Stimulated activated CD4-positive, alpha-beta T cell treated with anti-CD3 and anti-CD28 coated beads, Interleukin-2, amount 100 ng/mL, for 24 hours (primary cell): ENCODE data around the gene SIRT2.
"Not testable (repeated sequence)": the region's sequence is repeated elsewhere in the genome, so short reads cannot be mapped to it uniquely, and the experiment has no call there.

Experiments
- DNase-seq, 2 donors: peaks; one replicate each; pipeline ENCODE4 v3.0.0-alpha.2; 2020

The SIRT2 gene

DNA sequence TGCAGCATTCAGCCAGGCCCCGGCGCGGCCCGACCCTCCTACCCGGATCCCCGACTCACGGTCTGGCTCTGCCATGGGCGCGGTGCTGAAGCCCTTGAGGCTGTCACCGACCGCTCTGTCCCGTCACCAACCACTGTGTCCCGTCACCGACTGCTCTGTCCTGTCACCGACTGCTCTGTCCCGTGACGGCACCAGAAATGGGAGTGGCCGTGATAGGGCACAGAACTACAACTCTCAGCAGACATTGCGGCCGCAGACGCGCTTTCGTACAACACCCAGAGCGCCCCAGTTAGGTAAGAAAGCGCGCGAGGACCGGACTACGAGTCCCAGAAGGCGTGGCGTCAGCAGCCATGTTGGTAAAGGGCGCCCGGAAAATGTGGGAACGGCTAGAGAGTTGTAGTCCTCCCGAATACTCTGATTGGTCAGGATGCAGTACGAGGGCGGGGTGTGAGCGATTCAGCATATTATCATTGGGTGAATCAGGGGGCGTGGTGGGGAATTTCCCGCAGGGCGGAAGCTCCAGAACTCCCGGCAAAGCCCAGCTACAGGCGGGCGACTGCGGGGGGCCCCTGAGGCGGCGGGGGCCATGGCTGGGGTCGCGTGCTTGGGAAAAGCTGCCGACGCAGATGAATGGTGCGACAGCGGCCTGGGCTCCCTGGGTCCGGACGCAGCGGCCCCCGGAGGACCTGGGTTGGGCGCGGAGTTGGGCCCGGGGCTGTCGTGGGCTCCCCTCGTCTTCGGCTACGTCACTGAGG is at the start of gene SIRT2, which contains the start of gene NFKBIB:
TSS of gene SIRT2 (minus strand) at position 172 of the 755 bp plus-strand sequence. CDS start at position 75, 97 bp downstream.
TSS of gene NFKBIB (plus strand) at position 523 of the 755 bp plus-strand sequence. CDS start at position 587, 64 bp downstream.
- peak; percentile 98 to 99 for DNase-seq

DNA sequence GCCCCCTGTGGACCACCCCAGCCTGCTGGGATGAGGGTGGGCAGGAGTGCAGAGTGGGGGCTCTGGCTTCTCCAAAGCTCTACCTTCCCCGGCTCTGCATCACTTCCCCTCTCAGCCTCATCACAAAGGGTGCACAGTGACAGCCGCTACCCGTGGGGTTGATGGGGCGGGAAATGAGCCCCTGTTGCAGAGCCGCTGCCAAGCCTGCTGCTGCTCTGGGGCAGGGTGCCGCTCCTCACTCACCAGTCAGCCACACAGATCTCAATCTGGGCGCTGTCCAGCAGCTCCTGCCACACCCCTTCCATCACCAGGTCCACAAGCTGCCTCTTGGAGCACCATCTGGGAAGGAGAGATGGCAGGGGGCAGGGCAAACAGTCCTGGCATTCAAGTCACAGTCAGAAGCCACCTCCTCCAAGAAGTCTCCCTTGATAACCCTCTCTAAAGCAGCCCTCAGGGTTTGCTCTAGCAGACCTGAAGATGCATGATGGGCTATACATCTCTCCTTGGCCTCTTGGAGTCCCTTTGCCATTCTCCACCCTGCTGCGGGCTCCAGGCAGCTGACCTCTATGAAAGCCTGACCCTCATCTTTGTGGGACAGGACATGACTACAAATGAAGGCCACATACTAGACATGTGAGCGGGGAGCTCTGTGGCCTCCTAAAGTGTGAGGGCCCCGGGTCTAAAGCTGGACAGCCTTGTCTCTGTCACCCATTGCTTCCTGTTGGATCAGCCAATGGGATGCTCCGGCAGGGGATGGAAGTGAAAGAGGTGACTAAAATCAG is 47.0 kb upstream of the SIRT2 start:
- DNase-seq: no peak

DNA sequence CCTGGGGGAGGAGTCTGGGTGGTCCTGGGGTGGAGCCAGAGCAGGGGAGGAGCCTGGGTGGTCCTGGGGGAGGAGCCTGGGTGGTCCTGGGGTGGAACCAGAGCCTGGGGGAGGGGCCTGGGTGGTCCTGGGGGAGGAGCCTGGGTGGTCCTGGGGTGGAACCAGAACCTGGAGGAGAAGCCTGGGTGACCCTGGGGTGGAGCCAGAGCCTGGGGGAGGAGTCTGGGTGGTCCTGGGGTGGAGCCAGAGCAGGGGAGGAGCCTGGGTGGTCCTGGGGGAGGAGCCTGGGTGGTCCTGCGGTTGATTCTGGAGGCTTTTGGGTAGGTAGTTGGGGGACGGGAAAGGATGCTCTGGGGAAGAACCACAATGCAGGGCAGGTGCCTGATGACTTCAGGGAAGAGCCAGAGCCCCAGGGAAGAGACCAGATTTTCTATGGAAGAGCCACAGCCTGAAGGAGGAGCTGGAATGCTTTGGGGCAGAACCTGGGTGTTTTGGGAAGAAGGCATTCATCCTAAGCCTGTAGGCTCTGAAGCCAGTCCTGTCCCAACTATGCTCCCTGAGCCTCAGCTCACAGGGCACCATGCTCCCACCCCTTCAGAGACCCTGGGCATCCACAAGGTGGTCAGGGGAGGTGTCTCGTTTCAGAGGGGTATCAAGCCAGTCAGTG is 46.3 kb upstream of the SIRT2 start:
- no peak for DNase-seq

DNA sequence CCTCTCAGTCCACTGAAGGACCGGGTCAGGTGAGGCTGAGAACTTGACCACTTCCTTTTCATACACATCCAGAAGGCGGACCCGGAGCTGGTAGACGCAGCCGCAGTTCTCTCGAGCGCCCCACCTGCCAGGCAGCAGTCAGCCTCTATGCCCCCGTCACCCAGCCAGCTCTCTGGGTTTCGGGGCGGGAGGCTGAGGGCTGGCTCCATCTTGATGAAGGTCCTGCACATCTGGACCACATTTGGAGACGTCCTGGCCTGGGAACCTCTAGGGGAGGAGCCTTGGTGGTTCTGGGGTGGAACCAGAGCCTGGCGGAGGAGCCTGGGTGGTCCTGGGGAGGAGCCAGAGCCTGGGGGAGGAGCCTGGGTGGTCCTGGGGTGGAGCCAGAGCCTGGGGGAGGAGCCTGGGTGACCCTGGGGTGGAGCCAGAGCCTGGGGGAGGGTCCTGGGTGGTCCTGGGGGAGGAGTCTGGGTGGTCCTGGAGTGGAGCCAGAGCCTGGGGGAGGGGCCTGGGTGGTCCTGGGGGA is 45.6 kb upstream of the SIRT2 start:
- DNase-seq: no peak

DNA sequence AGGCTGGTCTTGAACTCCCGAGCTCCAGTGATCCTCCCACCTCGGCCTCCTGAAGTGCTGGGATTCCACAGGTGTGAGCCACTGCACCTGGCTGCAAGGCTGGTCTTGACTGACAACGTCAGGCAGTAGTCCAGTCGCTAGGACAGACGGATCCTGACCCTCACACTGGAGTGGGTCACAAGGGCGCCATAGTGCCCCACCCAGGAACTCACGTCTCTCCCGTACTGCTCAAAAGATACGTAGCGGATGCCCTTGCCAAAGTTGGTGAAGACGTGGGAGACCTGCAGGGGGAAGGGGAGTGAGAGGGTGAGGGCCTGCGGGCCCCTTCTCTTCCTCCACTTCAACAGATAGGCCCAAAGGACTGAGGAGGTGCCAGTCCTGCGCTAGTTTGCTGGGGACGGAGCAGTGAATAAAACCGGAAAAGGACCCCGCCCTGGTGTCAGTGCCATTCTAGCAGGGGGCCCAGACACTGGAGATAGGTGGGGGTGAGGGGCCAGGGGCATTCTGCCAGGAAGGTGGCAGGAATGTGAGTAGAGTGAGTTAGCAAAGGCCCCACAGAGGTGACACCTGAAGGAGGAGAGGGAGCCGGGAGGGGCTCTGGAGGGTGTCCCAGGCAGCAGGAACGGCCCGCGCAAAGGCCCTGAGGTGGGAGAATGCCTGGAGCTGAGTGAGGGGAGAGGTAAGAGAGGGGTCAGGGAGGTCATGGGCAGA is 43.2 kb upstream of the SIRT2 start:
- no peak for DNase-seq

DNA sequence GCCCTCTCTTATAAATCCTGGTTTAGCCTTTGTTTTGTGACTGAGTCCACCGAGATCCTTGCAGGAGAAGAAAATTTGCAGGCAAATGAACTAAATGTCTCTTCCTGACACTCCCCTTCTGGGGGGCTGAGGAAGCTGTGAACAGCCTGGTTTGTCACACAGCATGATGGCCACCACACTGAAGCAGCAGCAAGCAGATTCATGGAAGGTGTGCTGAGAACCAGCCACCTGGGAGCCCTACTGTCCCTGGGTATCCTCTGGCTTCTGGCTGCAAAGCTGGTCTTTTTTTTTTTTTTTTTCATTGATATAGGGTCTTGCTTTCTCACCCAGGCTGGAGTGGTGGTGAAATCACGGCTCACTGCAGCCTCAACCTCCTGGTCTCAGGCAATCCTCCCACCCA is 42.6 kb upstream of the SIRT2 start:
- no peak for DNase-seq

DNA sequence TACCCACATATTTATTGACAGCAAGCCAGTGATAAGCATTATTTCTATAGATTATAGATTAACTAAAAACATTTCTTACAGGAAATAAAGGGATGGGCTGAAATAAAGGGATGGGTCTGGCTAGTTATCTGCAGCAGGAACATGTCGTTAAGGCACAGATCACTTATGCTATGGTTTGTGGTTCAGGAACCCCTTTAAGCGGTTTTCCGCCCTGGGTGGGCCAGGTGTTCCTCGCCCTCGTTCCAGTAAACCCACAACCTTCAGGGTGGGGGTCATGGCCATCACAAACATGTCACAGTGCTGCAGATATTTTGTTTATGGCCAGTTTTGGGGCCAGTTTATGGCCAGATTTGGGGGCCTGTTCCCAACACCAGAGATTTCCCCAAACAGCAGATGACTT is 42.0 kb upstream of the SIRT2 start:
- DNase-seq: not testable (repeated sequence)

DNA sequence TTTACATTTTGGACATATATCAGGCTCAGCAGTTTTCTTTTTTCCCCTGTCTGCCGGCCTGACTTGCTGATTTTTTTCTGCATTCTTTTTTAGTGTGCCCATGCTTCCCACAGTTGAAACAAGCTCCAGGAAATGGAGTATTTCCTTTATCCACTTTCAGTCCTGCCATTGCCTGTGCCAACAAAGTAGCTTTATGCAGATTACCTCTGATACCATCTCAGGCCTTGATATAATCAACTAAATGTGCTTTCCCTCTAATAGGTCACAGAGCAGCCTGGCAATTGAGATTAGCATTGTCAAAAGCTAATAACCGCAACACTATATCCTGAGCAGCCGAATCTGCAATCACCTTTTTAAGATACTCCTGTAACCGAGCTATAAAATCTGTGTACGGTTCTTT is 40.5 kb upstream of the SIRT2 start:
- DNase-seq: no peak

DNA sequence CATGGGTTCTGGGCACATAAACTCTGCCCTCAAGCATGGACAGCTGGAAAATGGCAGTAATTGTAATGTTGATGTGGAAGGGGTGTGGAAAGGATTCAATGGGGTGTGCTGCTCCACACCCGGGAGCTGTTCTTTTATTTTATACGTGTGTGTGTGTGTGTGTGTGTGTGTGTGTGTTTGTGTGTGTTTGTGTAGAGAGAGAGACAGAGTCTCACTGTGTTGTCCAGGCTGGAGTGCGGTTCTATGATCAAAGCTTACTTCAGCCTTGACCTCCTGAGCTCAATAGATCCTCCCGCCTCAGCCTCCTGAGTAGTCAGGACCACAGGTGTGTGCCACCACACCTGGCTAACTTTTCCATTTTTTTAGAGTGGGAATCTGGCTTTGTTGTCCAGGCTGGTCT is 34.1 kb upstream of the SIRT2 start:
- no peak for DNase-seq

DNA sequence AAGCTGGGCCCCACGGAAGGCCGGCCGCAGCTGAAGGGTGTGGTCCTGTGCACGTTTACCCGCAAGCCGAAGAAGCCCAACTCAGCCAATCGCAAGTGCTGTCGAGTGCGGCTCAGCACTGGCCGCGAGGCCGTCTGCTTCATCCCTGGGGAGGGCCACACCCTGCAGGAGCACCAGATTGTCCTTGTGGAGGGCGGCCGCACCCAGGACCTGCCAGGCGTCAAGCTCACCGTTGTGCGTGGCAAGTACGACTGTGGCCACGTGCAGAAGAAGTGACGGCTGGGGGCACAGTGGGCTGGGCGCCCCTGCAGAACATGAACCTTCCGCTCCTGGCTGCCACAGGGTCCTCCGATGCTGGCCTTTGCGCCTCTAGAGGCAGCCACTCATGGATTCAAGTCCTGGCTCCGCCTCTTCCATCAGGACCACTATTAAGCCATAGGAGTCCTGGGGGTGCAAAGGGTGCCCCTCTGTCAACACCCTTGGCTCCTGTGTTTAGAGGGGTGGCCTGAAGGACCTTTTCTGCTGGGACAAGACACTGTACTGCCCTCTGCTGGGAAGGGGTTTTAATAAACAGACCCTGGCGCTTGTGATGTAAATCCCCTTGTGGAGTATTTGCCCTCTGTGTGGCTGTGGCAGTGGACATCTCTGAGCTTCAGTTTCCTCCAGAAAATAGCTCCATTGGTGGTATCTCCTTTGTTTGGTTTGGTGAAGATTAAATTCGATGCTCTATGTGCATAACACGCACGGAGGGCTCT is 33.2 kb upstream of the SIRT2 start:
- peak; percentile 31 to 47 for DNase-seq

DNA sequence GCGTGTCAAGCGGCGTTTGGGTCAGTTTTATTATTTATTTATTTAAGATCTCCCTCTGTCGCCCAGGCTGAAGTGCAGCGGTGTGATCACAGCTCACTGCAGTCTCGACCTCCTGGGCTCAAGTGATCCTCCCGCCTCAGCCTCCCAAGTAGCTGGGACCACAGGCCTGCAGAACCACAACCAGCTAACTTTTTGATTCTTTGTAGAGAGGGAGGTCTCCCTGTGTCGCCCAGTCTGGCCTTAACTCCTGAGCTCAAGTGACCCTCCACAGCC is 32.0 kb upstream of the SIRT2 start:
- DNase-seq: no peak

DNA sequence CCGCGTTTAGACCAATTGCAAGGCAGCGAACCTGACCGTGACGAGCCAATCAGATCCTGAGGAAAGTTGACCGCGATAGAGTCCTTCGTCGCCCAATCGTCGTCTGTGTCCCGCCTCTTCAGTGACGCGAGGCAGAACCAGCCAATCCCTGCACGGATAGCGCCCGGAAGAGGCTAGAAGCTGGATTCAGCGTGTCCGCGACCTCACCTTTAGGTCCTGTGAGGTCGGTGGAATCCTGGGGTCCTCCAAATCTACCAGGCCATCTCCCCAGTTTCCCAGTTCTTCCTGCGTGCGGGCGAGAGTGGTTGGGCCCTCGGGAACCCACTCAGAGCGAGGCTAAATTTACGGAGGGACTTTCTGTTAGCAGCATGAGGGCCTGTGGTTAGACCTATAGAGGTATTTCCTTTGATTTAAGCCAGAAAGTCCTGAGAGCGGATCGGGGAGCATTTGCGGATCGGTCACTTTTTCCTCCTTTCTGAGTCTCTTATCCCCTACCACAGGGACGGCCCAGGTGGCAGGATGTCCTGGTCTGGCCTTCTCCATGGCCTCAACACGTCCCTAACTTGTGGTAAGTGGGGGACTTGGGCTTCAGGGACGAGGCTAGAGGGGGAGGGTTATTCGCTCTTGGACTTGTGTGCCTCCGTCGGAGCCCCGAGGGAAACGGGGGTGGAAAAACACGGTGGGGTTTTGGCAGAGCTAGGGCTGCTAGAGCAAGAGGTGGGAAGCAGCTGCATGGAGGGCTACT is 31.5 kb upstream of the SIRT2 start, which contains the start of gene MRPS12:
TSS of gene MRPS12 (plus strand) at position 169 of the 745 bp plus-strand sequence. CDS start at position 520, 351 bp downstream.
- peak; percentile 98 for DNase-seq

DNA sequence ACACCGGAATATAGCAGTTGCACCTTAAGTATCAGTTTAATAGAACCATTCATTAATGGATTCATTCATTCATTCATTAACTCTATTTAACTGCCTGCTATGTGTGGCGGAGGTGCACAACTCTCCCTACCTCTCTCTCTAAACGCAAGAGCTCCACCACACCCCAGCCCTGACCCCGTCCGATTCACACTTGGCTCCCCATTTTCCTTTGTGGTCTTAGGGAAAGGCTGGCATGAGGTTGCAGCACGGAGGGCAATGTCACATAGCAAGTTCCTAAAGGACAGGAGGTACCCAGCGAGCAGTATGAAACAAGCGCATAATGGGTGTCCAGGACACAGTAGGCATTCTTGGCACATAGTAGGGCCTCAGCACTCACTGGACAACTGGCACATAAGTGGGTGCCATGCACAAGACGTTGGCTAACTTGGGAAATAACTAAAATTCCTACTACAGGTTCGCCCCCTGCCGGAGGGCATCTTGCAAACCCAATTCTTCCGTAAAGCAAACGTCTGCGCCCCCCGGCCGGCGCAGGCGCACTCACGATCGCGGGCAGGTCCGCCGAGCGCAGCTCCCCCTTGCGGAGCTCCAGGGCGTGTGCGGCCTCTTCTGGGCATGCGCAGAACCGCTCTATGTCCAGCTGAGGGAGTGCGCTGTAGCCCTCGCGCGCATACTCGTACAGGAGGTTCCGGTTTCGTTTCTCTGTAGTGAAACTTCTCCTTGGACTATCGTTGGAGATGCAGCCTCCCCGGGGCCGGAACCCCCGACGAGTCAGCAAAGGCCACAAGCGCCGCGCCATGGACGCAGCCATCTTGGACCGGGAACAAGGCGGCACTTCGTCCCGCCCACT is 30.7 kb upstream of the SIRT2 start, which contains the start of gene SARS2:
TSS of gene SARS2 (minus strand) at position 835 of the 847 bp plus-strand sequence. CDS start at position 808, 27 bp downstream.
- DNase-seq: peak; percentile 90 to 92

DNA sequence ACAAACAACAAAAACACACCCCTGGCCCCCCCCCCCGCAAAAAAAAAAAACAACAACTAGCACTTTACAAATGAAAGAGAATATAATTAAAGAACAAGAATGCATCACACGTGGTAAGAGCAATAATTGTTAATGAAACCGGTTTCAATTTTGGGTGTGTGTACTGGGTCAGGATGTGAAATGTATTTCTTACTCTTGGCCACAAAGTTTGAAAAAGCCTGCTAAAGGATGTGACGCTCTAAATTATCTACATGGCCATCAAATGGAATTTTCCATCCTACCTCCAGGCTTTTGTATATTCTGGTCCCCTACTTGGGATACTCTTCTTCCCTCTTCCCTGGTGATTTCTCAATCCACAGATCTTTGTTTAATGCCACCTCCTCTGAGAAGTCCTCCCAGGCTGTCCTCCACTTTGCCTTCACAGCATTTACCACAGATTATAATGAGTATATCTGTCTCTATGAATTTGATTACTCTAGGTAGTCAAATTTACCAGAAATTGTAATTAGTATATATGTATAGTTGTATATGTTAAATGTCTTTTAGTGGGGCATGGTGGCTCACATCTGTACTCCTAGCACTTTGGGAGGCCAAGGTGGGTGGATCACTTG is 29.1 kb upstream of the SIRT2 start:
- no peak for DNase-seq

DNA sequence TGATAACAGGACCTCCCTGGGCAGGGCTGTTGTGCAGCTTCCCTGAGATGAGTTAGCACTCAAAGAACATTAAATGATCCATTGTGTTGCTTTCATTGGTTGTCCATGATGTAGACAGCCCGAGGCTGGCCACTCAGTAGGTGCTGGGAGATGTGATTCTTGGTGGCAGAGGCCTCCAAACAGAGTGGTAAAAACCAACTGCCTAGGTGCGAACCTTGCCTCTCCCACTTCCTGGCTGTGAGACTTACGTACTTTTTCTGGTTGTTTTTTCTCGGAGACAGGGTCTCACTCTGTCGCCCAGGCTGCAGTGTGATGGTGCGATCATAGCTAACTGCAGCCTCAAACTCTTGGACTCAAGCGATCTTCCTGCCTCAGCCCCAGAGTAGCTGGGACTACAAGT is 25.0 kb upstream of the SIRT2 start:
- DNase-seq: no peak

DNA sequence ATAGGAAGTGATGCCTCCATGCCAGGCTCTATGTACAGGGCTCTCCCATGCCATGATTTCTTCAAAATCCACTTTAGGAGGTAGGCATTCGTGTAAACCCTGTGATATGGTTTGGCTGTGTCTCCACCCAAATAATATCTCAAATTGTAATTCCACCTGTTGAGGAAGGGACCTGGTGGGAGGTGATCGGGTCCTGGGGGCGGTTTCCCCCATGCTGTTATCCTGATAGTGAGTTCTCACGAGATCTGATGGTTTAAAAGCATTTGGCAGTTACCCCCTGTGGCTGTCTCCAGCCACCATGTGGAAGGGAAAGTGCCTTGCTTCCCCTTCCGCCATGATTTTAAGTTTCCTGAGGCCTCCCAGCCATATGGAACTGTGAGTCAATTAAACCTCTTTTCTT is 23.1 kb upstream of the SIRT2 start:
- no peak for DNase-seq

DNA sequence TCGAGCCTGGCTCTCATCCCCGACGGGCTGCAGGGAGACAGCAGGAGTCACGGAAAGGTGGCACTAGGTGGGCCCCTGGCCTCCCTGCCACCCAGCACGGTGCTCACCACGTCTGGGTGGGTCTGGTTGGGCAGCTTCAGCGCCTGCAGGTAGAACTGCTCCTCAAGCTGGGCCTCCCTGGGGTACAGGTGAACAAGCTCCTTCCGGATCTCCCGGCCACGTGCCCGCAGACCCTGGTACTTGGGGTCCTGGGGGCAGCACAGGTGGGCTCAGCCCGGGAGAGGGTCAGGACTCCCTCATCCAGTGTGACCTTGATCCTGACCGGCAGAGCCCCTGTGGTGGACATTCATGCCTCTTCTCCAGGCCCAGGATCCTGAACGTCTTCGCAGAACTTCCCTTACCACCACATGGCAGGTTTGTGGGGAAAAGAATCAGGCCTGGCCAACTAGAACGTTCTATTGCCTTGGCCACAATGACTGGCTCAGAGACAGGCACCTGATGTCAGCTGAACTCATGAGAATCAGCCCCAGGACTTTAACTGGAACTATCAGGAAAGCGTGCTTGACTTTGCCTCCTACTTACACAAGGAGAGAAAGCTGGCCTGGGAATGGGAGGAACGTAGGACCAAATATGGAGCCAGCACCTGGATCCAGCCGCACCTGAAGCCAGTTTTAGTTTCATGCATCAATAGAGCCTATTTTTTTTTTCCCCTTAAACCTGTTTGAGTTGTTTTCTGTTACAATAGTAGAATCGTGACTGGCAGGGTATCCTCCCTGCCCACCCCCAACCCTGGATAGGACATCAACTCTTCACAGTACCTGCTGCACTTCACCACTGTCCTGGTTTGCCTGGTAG is 22.2 kb upstream of the SIRT2 start:
- no peak for DNase-seq

DNA sequence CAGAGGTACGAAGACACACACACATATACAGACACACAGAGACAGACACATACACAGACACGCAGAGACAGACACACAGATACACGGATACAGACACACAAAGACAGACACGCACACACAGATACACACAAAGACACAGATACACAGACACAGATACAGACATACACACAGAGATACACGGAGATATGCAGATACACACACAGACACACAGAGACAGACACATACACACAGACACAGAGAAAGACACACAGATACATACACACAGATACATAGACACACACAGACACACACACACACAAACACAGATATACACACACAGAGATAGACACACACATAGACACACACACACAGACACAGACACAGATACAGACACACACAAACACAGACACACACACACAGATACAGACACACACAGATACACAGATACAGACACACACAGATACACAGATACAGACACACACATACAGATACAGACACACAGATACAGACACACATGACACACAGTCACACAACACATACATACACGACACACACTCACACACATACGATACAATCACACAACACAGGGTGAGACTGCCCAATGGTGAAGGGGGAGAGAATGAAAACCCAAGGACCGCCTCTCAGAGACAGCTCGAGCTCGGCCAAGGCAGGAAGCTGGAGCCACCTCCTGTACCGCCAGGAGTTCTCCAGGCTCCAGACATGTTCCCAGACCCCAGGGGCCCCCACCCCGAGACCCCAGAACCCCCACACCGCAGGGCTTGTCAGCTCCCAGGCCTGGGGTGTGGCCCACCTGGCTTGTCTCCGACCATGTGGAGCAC is 21.4 kb upstream of the SIRT2 start:
- DNase-seq: no peak
